NOMO-1 (cell line): ENCODE measurements around the gene ATL2.
"Not testable (repeated sequence)": the region's sequence is repeated elsewhere in the genome, so short reads cannot be mapped to it uniquely, and the experiment has no call there.

Experiments
- DNase-seq, 2 experiments: peaks; one replicate each; lab custom pipeline; 2025; ENCODE audit not compliant: unreplicated experiment in 2 of 2; lab: John Stamatoyannopoulos, UW

Gene ATL2

DNA sequence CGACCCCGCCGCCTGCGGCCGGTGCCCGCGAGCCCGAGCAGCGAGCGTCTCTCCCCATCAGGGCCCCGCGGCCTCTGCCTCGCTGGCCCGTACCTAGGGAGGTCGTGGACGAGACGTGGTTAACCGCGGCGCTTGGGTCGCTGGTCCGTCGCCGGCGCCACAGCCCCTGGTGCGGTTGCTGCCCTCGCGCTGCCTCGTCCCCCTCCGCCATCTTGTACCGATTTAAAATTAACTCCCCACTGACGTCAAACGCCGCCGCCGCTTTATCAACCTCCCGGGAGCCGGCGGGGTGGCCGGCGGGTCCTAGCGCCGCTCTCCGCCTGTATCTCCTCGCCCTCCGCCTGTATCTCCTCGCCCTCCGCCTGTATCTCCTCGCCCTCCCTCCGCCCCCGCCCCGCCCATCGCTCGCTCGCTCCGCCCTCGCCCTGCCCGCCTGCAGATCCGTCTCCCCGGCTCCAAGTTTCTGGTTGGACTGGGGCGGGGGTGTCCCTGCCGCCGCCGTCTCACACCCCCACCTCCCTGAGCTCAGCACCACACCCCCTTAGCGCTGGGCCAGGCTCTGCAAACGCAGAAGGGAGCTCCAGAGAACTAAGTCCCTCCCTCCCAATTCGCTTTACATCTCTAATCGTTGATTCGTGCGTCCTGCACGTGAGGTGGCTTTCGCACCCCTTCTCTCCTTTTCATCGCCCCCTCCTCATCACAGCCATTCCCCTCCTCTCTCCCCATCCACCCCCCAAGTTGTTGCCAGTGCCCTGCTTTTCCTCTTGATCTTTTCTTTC is at the start of gene ATL2:
TSS of gene ATL2 (minus strand) at position 224 of the 779 bp plus-strand sequence. CDS start at position 211, 13 bp downstream.
- DNase-seq = peak; percentile 95 to 98

DNA sequence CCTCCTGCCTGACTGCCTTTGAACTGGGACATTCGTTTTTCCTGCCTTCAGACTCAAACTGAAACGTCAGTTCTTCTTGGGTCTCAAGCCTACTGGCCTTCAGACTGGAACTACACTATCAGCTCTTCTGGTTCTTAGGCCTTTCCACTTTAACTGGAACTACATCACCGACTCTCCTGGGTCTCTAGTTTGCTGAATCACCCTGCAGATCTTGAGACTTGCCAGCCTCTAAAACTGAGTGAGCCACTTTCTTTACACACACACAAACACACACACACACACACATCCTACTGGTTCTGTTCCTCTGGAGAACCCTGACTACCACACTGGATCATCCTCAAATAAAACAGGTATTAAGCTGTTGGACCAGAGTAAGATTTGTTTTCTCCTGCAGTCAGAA is 46.7 kb upstream of the ATL2 start:
- DNase-seq = no peak

GRCh38 chr2:38421274-38422056 is 44.4 kb upstream of the ATL2 start:
- no peak for DNase-seq

DNA sequence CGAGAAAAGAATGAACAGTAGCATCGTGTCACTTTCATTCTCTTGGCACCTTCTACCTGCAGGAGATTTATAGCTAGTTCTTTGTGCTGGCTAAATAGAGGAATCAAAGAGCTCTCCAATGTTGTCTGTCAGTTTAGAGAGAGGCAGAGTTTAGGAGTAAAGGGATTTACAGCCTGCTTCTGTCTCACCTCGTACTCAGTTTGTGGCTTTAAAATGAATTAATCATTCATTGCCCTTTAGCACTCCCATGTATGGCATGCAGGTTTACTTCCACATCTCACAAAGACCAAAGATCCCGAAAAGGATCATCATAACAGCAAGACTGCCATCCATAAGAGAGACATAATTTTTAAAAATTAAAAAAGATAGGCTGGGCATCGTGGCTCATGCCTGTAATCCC is 42.4 kb upstream of the ATL2 start:
- no peak for DNase-seq

DNA sequence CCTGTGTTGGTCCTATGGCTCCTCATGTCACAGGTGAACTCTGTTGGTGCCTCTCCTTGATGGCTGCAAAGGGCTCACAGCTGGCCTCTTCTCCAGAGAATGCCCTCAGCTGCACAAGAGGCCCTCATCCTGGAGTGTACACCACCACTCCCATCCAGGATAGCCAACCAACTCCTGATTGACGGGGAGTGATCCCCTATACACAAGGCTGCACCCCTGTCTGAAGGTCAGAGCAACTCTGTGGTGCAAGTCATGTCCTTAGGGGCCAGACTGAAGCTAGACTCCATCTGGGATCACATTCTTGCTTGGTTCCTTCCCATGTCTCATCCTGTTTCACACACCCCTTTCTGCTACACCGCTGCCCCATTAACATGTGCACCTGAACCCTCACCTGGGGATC is 41.7 kb upstream of the ATL2 start:
- no peak for DNase-seq

DNA sequence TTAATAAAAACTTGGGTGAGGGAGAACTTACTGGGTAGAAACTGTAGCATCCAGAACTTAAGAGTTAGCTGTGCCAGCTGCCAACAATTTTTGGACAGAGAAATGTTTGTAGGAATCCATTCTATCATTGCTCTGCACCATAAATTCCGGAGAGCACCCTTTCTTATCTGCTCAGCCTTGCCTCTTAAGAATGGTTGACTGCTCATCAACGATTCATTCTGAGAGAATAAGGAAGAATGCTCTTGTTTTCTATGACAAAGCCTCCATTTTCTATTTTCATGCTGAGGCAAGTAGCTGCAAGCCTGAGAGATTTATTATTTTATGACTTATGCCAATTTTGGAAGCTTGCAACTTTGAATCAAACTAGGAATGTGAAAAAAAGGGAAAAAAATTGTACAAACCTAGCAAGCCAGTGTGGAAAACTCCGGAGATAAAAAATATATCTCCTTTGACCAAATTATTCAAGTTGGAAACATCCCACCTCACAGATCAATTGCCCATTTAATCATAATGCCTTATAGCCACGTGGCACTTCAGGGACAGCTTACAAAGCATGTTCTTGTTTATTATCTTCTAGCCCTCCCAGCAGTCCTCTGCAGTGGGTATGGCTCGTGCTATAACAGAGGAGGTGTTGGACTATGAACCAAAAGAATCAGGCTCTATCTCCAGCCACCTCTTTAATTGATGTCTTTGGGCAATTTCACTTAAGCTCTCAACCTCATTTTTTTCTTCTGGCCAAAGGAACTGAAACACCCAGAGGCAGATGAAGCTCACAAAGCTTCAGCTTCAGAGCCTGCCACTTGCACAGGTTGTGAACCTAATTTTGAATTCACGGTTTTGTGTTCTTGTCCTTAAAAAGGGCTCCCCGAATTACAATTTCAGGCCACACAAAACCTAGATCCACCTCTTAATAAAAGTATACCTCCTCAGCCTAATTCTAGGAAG is 40.9 kb upstream of the ATL2 start:
- DNase-seq = no peak

DNA sequence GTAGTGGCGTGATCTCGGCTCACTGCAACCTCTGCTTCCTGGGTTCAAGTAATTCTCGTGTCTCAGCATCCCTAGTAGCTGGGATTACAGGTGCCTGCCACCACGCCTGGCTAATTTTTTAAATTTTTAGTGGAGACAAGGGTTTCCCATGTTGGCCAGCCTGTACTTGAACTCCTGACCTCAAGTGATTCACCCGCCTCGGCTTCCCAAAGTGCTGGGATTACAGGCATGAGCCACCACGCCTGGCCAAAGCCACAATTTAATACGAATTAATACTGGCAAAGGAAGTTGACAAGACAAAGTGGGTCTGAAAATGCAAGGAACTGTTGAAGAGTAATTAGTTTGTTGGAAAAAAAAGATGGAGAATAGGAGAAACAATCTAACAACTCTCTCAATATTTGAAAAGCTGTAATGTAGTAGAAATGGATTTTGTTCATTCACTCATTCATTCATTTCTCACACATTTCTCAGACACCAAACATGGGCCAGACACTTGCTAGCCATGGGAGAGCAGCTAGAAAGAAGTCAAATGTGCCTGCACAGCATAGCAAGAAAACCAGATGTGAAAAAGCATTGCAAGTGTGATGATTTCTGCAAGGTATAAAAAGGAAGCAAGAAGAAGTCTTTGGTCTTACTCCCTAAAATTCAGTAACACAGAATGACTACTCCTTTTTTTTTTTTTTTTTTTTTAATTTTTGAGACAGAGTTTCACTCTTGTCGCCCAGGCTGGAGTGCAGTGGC is 39.4 kb upstream of the ATL2 start:
- DNase-seq = no peak

DNA sequence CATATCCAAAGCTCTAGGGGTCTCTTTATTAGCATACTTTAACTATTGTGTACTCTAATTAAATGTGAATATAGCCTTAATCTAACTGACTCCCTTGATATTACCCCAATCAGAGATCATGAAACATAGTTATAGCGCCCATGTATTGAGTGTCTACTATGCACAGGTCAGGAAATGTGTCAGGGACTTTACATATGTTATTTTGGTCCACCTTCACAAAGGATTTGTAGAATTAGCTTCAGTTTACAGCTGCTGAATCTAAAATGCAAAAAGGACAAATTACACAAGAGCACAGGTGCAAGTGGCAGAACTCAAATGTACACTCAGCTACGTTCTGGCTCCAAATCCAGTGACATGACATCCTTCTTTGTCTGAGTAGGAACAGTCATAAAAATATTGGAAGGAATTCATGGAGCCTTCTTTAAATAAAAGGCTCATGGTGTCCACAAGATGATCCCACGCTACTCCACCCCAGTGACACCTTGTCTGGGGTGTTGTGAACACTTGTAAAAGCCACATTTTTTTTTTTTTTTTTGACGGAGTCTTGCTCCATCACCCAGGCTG is 38.7 kb upstream of the ATL2 start:
- DNase-seq = no peak

DNA sequence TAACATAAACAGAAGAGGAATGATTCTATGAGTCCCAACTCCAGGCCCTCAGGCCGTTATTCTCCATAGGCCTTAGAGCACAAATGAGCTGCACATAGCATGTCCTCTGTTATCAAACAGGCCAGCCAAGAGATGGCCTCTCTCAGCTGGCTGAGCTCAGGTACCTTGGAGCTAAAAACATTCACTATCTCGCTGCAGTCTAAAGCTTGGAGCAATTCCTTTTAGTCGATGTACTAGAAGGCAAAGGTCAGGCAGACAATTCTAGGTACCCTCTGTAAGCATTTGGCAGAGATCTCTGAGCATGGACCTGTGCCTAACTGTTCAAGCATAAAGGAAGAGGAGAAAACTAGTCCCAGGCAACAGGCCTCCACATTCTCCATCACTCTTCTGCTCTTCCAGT is 38.0 kb upstream of the ATL2 start:
- DNase-seq = no peak

DNA sequence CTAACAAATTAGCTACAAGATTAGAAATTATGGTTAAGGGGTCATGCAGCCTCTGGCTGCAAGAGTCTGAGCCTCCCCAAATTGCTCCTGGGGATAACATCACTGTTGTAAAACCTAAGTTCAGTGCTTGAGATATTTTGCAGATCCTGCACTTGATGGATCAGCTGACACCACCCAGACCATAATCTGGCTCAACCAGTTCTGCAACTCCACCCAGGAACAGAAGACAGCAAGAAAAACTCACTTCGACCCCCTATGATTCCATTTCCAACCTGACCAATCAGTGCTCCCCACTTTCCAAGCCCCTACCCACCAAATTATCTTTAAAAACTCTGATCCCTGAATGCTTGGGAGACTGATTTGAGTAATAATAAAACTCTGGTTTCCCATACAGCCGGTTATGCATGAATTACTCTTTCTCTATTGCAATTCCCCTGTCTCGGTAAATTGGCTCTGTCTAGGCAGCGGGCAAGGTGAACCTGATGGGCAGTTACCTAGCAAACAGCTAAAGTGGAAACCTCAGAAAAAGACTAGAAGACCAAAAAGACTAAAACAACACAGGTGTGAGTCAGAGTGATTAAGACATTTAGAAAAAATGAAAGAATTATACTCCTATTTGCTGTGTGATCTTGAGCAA is 35.3 kb upstream of the ATL2 start:
- DNase-seq = not testable (repeated sequence)

DNA sequence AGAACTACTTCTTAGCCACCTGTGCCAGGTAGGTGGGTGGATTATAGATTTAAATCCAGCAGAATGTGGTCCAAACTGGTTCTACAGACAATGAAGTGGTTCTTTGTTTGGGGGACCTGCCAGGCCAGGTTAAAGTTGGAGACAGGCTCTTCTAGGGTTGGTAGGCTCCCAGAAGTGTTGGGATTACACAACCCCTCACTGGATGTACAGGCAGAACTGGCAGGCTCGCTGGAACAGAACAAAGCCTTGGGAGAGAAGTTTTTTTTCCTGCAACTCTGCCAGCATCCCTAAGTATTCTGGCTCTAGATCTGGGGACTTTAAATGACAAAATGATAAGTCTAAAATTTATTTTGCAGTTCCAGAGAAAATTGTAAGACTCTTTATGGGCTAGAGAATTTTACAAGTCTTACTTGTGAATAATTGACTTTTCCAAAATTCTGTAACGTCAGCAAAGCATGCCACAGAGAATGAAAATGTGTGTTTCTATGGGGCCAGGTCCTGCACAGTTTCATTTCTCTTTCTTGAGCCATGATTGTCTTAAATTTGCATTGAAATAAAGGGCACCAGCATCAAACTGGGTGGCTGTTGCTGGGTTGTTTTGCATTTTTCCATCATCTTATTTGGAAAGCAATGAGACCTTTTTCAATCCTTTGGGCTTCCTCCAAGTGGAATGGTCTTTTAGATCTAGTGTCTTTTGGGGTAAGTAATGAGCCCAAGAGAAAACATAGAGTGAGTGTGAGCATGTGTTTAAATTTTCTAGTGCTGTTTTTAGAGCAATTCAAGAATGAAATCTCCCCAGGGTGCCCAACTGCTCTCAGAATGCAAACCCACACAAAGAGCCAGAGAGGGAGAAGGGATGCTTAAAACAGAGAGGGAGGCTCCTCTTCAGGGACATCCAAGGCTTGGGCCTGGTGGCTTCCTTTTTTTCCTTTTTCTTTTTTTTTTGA is 32.4 kb upstream of the ATL2 start:
- peak in 1 of 2 experiments; percentile 40 for DNase-seq

DNA sequence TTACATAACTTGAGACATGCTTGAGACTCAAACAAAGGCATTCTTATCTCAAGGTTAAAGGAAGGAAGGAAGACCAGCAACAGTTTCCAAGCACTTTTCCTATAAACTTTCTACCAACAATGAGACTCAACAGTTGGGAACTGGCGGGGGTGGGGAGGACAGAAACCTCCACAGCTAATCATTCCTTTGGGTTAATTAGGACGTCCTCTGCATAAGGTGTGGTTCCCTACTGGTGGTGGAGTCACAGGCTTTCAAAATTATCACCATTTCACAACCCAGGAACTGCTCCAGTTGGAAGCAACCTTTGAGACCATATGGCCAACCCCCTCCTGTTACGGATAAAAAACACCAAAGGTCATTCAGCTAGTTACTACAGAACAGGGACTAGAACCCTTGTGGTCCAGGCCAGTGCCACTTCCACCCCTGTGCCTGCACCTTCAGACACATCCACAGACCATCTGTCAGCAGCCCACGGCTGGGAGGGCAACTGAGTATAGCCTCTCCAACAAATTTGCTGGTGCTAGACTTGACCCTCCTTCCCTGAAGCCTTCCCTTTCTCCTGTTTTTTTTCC is 30.1 kb upstream of the ATL2 start:
- no peak for DNase-seq

- DNase-seq = peak; percentile 26 to 71
These were observed 29.6 kb upstream of the ATL2 start for GRCh38 chr2:38406597-38407110.

- no peak for DNase-seq
These were observed 29.0 kb upstream of the ATL2 start for GRCh38 chr2:38405917-38406596.

DNA sequence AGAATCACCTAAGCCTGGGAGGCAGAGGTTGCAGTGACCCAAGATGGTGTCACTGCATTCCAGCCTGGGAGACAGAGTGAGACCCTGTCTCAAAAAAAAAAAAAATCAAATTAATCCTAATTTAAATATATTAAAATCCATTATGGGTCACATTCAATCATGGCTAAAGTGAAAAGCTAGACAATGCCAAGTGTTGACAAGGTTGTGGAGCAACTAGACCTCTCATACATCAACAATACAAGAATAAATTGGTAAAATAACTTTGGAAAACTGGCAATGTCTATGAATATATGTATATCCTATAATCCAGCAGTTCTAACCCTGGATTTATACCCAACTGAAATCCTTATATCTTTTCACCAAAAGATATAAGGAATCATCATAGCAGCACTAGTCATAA is 23.4 kb upstream of the ATL2 start:
- no peak for DNase-seq

DNA sequence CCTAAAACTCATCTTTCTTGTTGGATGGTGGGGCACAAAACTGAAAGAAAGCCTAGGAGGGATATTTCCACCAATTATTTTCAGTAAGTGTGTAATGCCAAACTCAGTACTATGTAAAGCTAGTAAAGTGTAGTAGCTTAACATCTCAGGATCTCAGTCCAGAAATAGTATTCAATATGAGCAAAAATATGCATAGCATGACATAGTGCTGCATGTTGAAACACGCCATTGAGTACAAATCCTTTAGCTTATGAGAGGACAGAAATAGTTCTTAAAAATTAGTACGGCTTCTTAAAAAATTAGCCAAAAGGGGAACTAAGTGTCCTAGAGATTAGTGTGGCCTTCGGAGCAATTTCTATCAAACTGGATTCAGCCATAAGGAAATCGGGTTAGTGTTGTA is 21.7 kb upstream of the ATL2 start:
- peak; percentile 28 to 54 for DNase-seq

DNA sequence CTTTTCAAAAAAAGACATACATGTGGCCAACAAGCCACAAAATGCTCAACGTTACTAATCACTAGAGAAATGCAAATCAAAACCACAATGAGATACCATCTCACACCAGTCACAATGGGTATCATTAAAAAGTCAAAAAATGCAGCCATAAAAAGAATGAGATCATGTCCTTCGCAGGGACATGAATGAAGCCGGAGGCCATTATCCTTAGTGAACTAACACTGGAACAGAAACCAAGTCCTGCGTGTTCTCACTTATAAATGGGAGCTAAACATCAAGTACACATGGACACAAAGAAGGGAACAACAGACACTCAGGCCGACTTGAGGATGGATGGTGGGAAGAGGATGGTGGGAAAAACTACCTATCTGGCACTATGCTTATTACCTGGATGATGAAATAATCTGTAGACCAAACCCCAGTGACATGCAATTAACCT is 17.8 kb upstream of the ATL2 start:
- no peak for DNase-seq
